BJ (cell line): ENCODE data around the gene NEGR1. TPM values are rescaled to one million over a fixed set of nuclear protein-coding genes. Genes with fewer than 3 reads are reported as not detected.

ENCODE experiments used
- CTCF ChIA-PET: fragments of 350-600 bp; formaldehyde crosslinking; extraction: SDS; loops from one replicate; lab custom pipeline; 2021; ENCODE audit warnings: antibody characterized with exemption, inconsistent platforms; lab: Yijun Ruan, JAX
- POLR2A ChIA-PET: fragments of 300-600 bp; sonication (Branson Sonifier 250); formaldehyde crosslinking; extraction: SDS; loops from one replicate; lab custom pipeline; 2021; ENCODE audit warnings: antibody characterized with exemption; lab: Charles Lee
- DNase-seq: peaks from one replicate; pipeline ENCODE4 v3.0.0-alpha.2; 2011; ENCODE audit warnings: low read depth
- H3K27me3 ChIP-seq: 2 replicates; pipeline ENCODE4 v1.6.0; 2011; ENCODE audit warnings: low read length; ENCODE audit not compliant: control insufficient read depth, insufficient read depth
- H3K36me3 ChIP-seq: 2 replicates; pipeline ENCODE4 v1.5.1; 2011; ENCODE audit warnings: low read length; ENCODE audit not compliant: control insufficient read depth, insufficient read depth
- H3K4me3 ChIP-seq: 2 replicates; pipeline ENCODE4 v1.5.1; 2011; ENCODE audit warnings: low read depth, mild to moderate bottlenecking, control low read depth, low read length
- polyA plus RNA-seq: library from polyadenylated mRNA; depleted of rRNA; stranded (reverse); fragments of >200 nt; gene quantifications from 2 replicates; pipeline ENCODE4 v1.2.3, GENCODE V29; 2011
- TF ChIP-seq, protein P1 (sequence below): IDR thresholded peaks from 2 replicates; pipeline ENCODE4 v1.5.1; 2011; ENCODE audit warnings: low read depth, mild to moderate bottlenecking, control low read depth, inconsistent platforms, low read length, moderate library complexity; ENCODE audit not compliant: insufficient read depth

NEGR1 gene
- polyA plus RNA-seq, 1 experiment, result 15.4 TPM

DNA sequence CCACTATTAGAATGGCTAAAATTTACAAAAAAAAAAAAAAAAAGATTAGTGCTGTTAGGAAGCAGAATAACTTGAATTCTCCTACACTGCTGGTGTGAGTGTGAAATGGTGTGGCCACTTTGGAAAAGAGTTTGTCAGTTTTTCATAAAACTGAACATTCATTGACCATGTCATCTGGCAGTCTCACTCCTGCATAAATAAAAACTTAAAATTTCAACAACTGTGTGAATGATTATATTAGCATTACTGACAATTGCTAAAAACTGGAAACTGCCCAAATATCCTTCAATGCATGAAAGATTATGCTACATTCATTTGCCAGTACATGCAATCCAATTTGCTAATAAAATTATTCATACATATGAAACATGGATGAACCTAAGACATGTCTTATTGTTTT is 570.9 kb downstream of the NEGR1 start:
- no peak overlapping the region for H3K4me3 ChIP-seq
- no peaks in the 10 kb centered on the region for H3K36me3 ChIP-seq
- DNase-seq, result no peak
- ChIA-PET POLR2A (no interaction called here), CTCF (no interaction called here)
- H3K27me3 ChIP-seq, result no peaks in the 10 kb centered on the region
- TF ChIP-seq, protein P1, sequence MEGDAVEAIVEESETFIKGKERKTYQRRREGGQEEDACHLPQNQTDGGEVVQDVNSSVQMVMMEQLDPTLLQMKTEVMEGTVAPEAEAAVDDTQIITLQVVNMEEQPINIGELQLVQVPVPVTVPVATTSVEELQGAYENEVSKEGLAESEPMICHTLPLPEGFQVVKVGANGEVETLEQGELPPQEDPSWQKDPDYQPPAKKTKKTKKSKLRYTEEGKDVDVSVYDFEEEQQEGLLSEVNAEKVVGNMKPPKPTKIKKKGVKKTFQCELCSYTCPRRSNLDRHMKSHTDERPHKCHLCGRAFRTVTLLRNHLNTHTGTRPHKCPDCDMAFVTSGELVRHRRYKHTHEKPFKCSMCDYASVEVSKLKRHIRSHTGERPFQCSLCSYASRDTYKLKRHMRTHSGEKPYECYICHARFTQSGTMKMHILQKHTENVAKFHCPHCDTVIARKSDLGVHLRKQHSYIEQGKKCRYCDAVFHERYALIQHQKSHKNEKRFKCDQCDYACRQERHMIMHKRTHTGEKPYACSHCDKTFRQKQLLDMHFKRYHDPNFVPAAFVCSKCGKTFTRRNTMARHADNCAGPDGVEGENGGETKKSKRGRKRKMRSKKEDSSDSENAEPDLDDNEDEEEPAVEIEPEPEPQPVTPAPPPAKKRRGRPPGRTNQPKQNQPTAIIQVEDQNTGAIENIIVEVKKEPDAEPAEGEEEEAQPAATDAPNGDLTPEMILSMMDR, result no peak

DNA sequence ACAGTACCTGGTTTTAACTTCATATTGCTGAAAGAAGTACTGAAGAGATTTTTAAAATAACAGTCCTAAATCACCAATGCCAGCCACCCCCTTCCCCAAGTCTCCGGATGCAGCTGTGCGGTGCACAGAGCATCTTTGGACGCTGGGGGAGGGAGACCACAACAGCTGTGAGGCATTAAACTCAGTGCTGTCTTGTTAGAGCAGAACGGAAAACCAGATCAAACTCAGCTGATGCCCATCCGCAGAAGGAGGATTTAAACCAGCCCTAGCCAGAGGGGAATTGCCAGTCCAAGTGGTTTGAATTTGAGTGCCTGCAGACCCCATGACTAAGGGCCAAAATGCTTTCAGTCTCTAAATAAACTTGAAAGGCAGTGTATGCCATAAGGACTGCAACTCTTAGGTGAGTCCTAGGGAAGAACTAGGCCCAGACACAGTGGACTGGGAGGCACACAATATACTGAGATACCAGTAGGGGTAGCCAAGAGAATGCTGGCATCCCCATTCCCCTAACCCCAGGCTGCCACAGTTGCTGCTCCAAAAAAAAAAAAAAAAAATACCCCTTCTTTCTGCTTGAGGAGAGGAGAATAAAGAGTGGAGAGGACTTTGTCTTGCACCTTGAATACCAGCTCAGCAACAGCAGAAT is 576.2 kb downstream of the NEGR1 start:
- Histone ChIP-seq H3K27me3 (no peaks in the 10 kb centered on the region), H3K4me3 (no peak overlapping the region), H3K36me3 (no peaks in the 10 kb centered on the region)
- CTCF ChIA-PET, result interaction anchor here (1.0 kb wide), 1 partner anchor 17 kb away, joined by 4 read pairs; no protein-coding TSS in a partner anchor
- POLR2A ChIA-PET, result interaction anchor here (0.6 kb wide), 1 partner anchor 301 kb away, joined by 6 read pairs; no protein-coding TSS in a partner anchor
- TF ChIP-seq, protein P1, result no peak
- DNase-seq, result no peak

DNA sequence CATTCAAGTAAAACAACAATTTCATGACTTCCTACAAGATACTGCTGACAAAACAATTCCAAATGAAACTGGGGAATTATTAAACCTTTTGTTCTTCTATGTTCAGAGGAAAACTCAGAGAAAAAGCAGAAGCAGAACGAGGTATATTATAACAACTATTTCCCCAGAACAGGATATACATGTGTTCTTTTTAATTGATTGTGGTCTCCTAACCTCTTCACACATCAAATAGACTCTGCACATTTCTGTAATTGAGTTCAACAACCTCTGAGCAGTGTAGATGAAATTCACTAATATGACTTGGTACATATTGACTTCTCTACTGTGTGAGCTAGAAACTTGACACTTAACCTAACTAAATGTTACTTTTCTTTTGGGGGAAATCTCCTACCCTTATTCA is 584.2 kb downstream of the NEGR1 start:
- Histone ChIP-seq H3K4me3 (no peak overlapping the region), H3K36me3 (no peaks in the 10 kb centered on the region), H3K27me3 (no peaks in the 10 kb centered on the region)
- DNase-seq, result no peak
- TF ChIP-seq, protein P1, result no peak
- POLR2A ChIA-PET, result no interaction called here
- CTCF ChIA-PET, result no interaction called here

DNA sequence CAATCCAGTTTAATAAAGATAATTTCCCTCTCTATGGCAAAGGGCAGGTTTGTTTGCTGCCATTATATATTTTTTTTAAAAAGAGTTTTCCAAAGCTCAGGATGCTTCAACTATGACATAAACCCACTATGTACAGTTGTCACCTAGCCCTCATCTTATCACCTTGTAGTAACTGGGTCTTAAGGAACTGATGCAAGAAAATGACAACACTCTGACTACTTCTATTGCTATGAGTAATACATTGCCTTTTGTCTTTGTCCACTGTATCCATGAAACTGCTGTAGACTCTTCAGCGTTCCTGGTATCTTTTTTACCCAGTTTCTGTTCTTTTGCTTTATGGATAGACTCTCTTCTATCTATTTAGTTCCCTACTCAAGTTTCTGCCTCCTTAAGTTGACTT is 586.5 kb downstream of the NEGR1 start:
- TF ChIP-seq, protein P1, result no peak
- Histone ChIP-seq H3K4me3 (no peak overlapping the region), H3K36me3 (no peaks in the 10 kb centered on the region), H3K27me3 (no peaks in the 10 kb centered on the region)
- CTCF ChIA-PET, result no interaction called here
- no peak for DNase-seq
- POLR2A ChIA-PET, result no interaction called here

DNA sequence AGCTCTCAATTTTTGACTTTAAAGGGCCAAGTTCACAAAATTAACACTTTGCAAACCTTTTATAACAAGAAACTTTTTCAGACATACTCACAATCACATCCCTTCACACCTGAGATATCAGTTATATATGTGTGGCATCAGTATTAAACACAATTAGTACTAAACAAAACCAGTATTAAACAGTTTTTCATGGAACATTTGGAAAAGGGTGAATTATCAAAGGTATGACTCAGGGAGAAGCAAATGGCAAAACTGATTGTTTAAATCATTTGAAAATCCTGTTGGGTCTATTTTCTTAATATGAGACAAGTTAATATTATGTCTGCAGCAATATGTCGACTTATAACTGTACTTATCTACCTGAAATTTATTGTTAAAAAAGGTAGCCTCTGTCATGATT is 587.3 kb downstream of the NEGR1 start:
- CTCF ChIA-PET, result no interaction called here

More for the DNA sequence above, 587.3 kb downstream of the NEGR1 start:
- no peaks in the 10 kb centered on the region for H3K27me3 ChIP-seq
- no peak overlapping the region for H3K4me3 ChIP-seq
- POLR2A ChIA-PET, result no interaction called here
- no peak for DNase-seq
- TF ChIP-seq, protein P1, result no peak
- no peaks in the 10 kb centered on the region for H3K36me3 ChIP-seq
